ENCODE results near the gene TMEM91.

The TMEM91 gene

GRCh38 chr19:41356984-41357739 lies 19.2 kb upstream of the TMEM91 start:
- no peak overlapping the region for H3K4me3 ChIP-seq (ENCODE audit: control insufficient read depth, low read depth, low read length)
- no peak for TF ChIP-seq CTCF (IDR thresholded peaks at IDR 0.05; ENCODE audit: control insufficient read depth, insufficient read depth, low read depth, low read length, missing control alignments)
- no peak for DNase-seq (ENCODE audit: low read depth)

- no peak for DNase-seq (ENCODE audit: low read depth)
- TF ChIP-seq CTCF (IDR thresholded peaks at IDR 0.05; ENCODE audit: control insufficient read depth, insufficient read depth, low read depth, low read length, missing control alignments): no peak
- no peak overlapping the region for H3K4me3 ChIP-seq (ENCODE audit: control insufficient read depth, low read depth, low read length)
These were observed 18.6 kb upstream of the TMEM91 start for GRCh38 chr19:41357746-41358145.

GRCh38 chr19:41359741-41360140 lies 16.6 kb upstream of the TMEM91 start:
- TF ChIP-seq CTCF (IDR thresholded peaks at IDR 0.05; ENCODE audit: control insufficient read depth, insufficient read depth, low read depth, low read length, missing control alignments): no peak
- H3K4me3 ChIP-seq (ENCODE audit: control insufficient read depth, low read depth, low read length): no peak overlapping the region
- no peak for DNase-seq (ENCODE audit: low read depth)

GRCh38 chr19:41362143-41362847 lies 14.0 kb upstream of the TMEM91 start:
- TF ChIP-seq CTCF (IDR thresholded peaks at IDR 0.05; ENCODE audit: control insufficient read depth, insufficient read depth, low read depth, low read length, missing control alignments): no peak
- no peak overlapping the region for H3K4me3 ChIP-seq (ENCODE audit: control insufficient read depth, low read depth, low read length)
- DNase-seq (ENCODE audit: low read depth): no peak

GRCh38 chr19:41363371-41363752 lies 13.0 kb upstream of the TMEM91 start:
- DNase-seq (ENCODE audit: low read depth): no peak
- no peak for TF ChIP-seq CTCF (IDR thresholded peaks at IDR 0.05; ENCODE audit: control insufficient read depth, insufficient read depth, low read depth, low read length, missing control alignments)
- H3K4me3 ChIP-seq (ENCODE audit: control insufficient read depth, low read depth, low read length): peak overlapping the region; percentile 81

- DNase-seq (ENCODE audit: low read depth): peak; percentile 94
- no peak for TF ChIP-seq CTCF (IDR thresholded peaks at IDR 0.05; ENCODE audit: control insufficient read depth, insufficient read depth, low read depth, low read length, missing control alignments)
- H3K4me3 ChIP-seq (ENCODE audit: control insufficient read depth, low read depth, low read length): peak within 1 kb of the TSS; percentile 81
These were observed 12.4 kb upstream of the TMEM91 start, which contains the start of gene B9D2 for GRCh38 chr19:41363753-41364523. Gene B9D2, minus strand, starts transcription at chr19:41364149. Its CDS starts 630 bp downstream, at chr19:41363519.

All from AG09309 (cell line).